SKM-1 (cell line): ENCODE measurements around the gene PIGM.
"Not testable (repeated sequence)": the region's sequence is repeated elsewhere in the genome, so short reads cannot be mapped to it uniquely, and the experiment has no call there.

Experiments
- DNase-seq: peaks from one replicate; lab custom pipeline; 2025; ENCODE audit not compliant: unreplicated experiment; lab: John Stamatoyannopoulos, UW

PIGM gene

DNA sequence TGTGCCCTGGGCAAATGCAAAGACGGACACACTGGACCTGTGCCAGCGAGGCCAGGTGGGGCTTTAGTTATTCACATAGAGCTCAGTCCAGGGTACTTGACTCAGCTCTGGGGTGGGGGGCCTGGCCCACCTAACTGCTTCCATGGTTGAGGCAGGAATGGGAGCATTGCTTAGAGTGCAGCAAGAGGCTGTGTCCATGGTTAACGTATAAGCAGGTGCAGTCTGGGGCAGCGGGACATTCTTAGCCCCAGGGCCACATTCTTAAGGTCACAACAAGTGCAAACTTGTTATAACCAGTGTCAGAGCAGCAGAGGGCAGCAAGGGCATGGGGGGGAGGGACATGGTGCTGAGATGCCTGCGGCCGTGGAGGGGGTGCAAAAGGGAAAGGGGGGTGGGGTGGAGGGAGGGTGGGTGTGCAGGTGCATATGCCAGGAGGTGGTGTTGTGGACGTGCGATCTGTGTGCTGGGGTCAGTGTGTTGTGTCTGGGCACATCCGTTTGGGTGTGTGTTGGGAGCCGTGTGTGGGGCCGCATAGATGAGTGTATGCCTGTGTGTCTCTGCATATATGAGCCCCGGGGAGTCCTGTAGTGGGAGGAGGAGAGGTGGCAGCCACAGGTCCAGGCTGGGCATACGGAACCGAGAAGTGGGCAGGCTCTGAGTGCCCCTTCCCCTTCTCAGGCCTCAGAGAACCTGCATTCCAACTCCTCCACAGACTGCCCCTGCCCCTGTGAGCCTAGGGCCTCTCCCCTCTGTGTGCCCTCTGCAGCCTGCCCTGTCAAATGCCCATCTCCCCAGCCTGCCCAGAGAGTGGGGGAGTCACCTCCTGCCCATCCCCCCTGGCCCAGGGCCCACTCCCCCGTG lies 29.8 kb upstream of the PIGM start:
- no peak for DNase-seq

GRCh38 chr1:160058087-160058486 lies 26.3 kb upstream of the PIGM start:
- DNase-seq, result no peak

GRCh38 chr1:160056648-160057169 lies 24.9 kb upstream of the PIGM start:
- DNase-seq, result no peak

- no peak for DNase-seq
Measured at GRCh38 chr1:160053548-160054365, 22.0 kb upstream of the PIGM start.

- DNase-seq, result no peak
Measured at GRCh38 chr1:160052936-160053335, 21.1 kb upstream of the PIGM start.

DNA sequence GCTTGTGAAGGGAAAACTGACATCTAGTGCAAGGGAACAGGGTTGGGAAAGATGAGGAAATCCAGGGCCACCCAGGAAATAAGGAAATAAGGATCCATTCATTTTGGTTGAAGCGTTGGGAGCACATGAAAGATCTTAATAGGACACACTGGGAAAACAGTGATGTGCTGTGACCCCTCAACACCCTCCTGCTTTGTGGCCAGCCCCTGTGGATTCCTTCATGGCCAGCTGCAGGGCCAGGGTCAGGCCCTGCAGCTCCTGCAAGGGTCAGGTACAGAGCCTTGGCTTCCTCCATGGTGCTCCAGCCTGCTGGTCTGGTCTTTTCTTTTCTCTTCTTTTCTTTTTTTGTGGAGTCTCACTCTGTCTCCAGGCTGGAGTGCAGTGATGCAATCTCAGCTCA lies 18.8 kb upstream of the PIGM start:
- no peak for DNase-seq

- not testable (repeated sequence) for DNase-seq
Measured at GRCh38 chr1:160050182-160050581, 18.4 kb upstream of the PIGM start.

- DNase-seq, result no peak
Measured at GRCh38 chr1:160049101-160049500, 17.3 kb upstream of the PIGM start.

- no peak for DNase-seq
Measured at GRCh38 chr1:160048335-160048734, 16.5 kb upstream of the PIGM start.

GRCh38 chr1:160047111-160047991 lies 15.6 kb upstream of the PIGM start:
- DNase-seq, result no peak

GRCh38 chr1:160046494-160047110 lies 14.8 kb upstream of the PIGM start:
- peak; percentile 71 for DNase-seq

- DNase-seq, result no peak
Measured at GRCh38 chr1:160045653-160046052, 13.9 kb upstream of the PIGM start.

DNA sequence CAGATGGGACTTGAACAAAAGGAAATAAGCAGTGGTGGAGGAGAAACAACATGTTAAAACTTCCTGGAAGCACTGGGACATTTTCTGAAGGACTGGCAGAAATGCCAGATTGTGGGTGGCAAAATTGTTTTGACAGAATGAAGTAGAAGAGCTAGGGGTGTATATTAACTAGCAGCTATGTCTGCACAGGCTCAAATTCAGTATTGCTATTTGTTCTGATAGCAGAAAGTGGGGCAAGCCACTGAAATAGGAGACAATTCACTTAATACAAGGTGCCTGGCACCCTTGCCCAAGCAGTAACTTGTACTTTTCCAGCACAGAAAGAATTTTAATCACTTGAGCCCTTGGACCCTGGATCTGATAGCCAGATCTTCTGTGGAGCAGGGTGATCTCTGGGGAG lies 11.8 kb upstream of the PIGM start:
- DNase-seq, result no peak

DNA sequence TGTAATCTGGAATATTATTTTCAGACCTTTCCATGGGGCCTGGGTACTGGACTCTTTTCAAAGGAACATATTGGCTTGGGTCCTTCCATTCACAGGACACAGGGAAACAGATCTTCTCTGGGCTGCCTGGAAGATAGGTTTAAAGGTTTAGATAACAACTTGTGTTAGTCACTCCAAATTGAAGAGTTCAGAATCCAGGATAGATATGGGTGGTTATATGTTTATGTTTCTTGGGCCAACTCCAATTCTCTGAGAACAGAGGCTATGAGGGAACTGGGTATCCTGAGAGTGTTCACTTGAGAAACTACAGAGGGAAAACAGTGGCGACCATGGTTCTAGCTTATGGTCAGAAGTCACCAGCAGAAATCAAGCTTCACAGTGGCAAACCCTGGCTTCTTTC lies 8.7 kb upstream of the PIGM start:
- no peak for DNase-seq

GRCh38 chr1:160032165-160032820 lies 503 bp upstream of the PIGM start:
- DNase-seq, result no peak

- no peak for DNase-seq
Measured at GRCh38 chr1:160030657-160031364, 979 bp downstream of the PIGM start.

GRCh38 chr1:160028426-160028825 lies 3.4 kb downstream of the PIGM start:
- no peak for DNase-seq

GRCh38 chr1:160025314-160025713 lies 6.5 kb downstream of the PIGM start:
- DNase-seq, result no peak

DNA sequence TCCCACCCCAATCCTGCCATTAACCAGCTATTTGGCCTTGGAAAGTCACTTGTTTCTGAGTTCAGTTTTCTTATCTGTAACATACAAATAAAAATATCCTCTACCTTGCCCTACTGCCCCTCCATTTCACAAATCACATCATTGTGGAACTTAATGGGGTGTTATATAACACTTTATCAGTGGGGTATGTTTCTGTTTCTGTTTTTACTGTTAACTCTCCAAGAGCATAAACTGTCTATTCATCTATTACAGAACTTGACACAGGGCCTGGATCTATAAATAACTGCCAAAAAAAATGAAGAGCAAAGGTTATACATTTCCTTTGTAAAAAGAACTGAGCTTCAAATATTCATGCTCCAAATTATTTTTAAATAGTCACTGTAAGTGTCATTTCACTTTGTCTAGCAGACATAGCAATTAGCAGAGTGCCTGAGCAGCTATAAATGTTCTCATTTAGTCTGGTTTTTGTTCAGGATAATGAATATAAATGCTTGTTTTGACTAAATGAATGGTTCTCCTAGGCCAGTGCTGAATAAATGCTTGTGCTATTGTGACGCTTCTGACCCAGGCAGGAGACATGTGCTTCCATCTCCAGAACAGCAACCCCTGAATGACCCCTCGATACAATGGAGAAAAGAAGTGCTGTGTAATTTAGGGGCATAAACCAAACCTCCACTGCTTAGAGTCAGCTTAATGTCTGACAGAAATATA lies 7.4 kb downstream of the PIGM start:
- no peak for DNase-seq
